Caco-2 (cell line): ENCODE data around the gene PTGFRN. TPM values are rescaled to one million over a fixed set of nuclear protein-coding genes. Genes with fewer than 3 reads are reported as not detected.

Experiments
- BruUV-seq: library from RNA; stranded (reverse); fragments of 400-500 nt; replicated peaks from 2 replicates; lab custom pipeline; 2021; lab: Mats Ljungman, UMichigan
- CTCF ChIA-PET: fragments of 300-600 bp; sonication (Branson Sonifier 250); formaldehyde crosslinking; loops from one replicate; lab custom pipeline; 2022; ENCODE audit warnings: antibody characterized with exemption; lab: Charles Lee
- POLR2A ChIA-PET: fragments of 300-600 bp; sonication (Branson Sonifier 250); formaldehyde crosslinking; loops from one replicate; lab custom pipeline; 2022; ENCODE audit warnings: antibody characterized with exemption; lab: Charles Lee
- DNase-seq, 2 experiments: peaks; one replicate each; pipeline versions ENCODE4 v3.0.0 to v3.0.0-alpha.2; 2020 to 2022
- H3K27me3 ChIP-seq: replicated peaks from 2 replicates; pipeline ENCODE4 v1.6.0; 2011; ENCODE audit warnings: low read length; ENCODE audit not compliant: control insufficient read depth, insufficient read depth
- H3K36me3 ChIP-seq: 2 replicates; pipeline ENCODE4 v1.5.1; 2011; ENCODE audit warnings: low read length; ENCODE audit not compliant: control insufficient read depth, insufficient read depth
- H3K4me1 ChIP-seq: fragments of 250-450 bp; sonication (Bioruptor Pico); 2 replicates; pipeline ENCODE4 v1.5.1; 2020; ENCODE audit warnings: mild to moderate bottlenecking
- H3K4me3 ChIP-seq: 2 replicates; pipeline ENCODE4 v1.5.1; 2011; ENCODE audit warnings: low read depth, mild to moderate bottlenecking, control low read depth, low read length
- H3K9me3 ChIP-seq: fragments of 250-450 bp; sonication (Bioruptor Pico); 2 replicates; pipeline ENCODE4 v1.5.1; 2020; ENCODE audit warnings: mild to moderate bottlenecking, moderate library complexity
- H3K27ac Mint-ChIP-seq: one replicate; pipeline ENCODE4 v1.8.0; 2022; ENCODE audit warnings: mixed read lengths; ENCODE audit not compliant: unreplicated experiment
- H3K27me3 Mint-ChIP-seq: one replicate; pipeline ENCODE4 v1.8.0; 2022; ENCODE audit warnings: mixed read lengths; ENCODE audit not compliant: insufficient read depth, unreplicated experiment
- H3K36me3 Mint-ChIP-seq: one replicate; pipeline ENCODE4 v1.8.0; 2022; ENCODE audit warnings: mild to moderate bottlenecking, mixed read lengths; ENCODE audit not compliant: insufficient read depth, unreplicated experiment
- H3K4me1 Mint-ChIP-seq: one replicate; pipeline ENCODE4 v1.8.0; 2022; ENCODE audit warnings: low read depth, mixed read lengths; ENCODE audit not compliant: unreplicated experiment
- H3K4me3 Mint-ChIP-seq: one replicate; pipeline ENCODE4 v1.8.0; 2022; ENCODE audit warnings: mild to moderate bottlenecking, moderate library complexity, mixed read lengths; ENCODE audit not compliant: unreplicated experiment
- H3K9me3 Mint-ChIP-seq: one replicate; pipeline ENCODE4 v1.8.0; 2022; ENCODE audit warnings: mixed read lengths; ENCODE audit not compliant: unreplicated experiment
- CTCF ChIP-seq, 2 experiments: fragments of 200-600 bp in 1 of 2; IDR thresholded peaks; 1 replicate in 1 of 2; 2 replicates in 1 of 2; pipeline versions ENCODE4 v1.5.1 to v1.8.0; 2011 to 2022; ENCODE audit warnings: antibody characterized with exemption in 1 of 2, control low read depth in 1 of 2, inconsistent platforms in 1 of 2, low read depth in 1 of 2, low read length in 1 of 2, mild to moderate bottlenecking in 1 of 2, moderate library complexity in 1 of 2; ENCODE audit not compliant: insufficient read depth in 1 of 2, severe bottlenecking in 1 of 2, unreplicated experiment in 1 of 2
- intact Hi-C: fragments of 100-400 bp; cut with micrococcal nuclease; formaldehyde crosslinking; loops from one replicate; pipeline ENCODE4 v1.10.0; 2022; ENCODE audit not compliant: unreplicated experiment
- total RNA-seq: library from RNA; stranded (reverse); gene quantifications from 2 replicates; pipeline ENCODE4 v1.2.3, GENCODE V29; 2022

Gene PTGFRN
- total RNA-seq, 1 experiment from 2014 or later = 16.2 TPM

GRCh38 chr1:116887212-116887611 is 22.5 kb upstream of the PTGFRN start:
- no peak overlapping the region for H3K27ac Mint-ChIP-seq
- CTCF ChIA-PET = no interaction called here
- POLR2A ChIA-PET = no interaction called here

GRCh38 chr1:116889380-116889779 is 20.3 kb upstream of the PTGFRN start:
- intact Hi-C loops = no loop called here
- Histone ChIP-seq H3K9me3 (no peaks in the 10 kb centered on the region), H3K4me3 (no peak overlapping the region), H3K4me1 (no peaks in the 10 kb centered on the region), H3K27me3 (no peaks in the 10 kb centered on the region), H3K36me3 (no peaks in the 10 kb centered on the region)
- BruUV-seq = no TSS peak
- ChIA-PET POLR2A (no interaction called here), CTCF (no interaction called here)
- DNase-seq = no peak
- no peak overlapping the region for H3K27ac Mint-ChIP-seq
- H3K9me3 Mint-ChIP-seq = no peaks in the 10 kb centered on the region
- no peak for TF ChIP-seq CTCF (IDR thresholded peaks at IDR 0.05; ENCODE audit: insufficient read depth in 1 of 2, low read depth in 1 of 2, low read length in 1 of 2, severe bottlenecking in 1 of 2, unreplicated experiment in 1 of 2)
- no peaks in the 10 kb centered on the region for H3K27me3 Mint-ChIP-seq
- no peaks in the 10 kb centered on the region for H3K36me3 Mint-ChIP-seq
- H3K4me1 Mint-ChIP-seq = no peaks in the 10 kb centered on the region
- H3K4me3 Mint-ChIP-seq = no peak overlapping the region

More at GRCh38 chr1:116887212-116887611, 22.5 kb upstream of the PTGFRN start:
- intact Hi-C loops = no loop called here
- Mint-ChIP-seq H3K4me1 (no peaks in the 10 kb centered on the region), H3K9me3 (no peaks in the 10 kb centered on the region), H3K27me3 (no peaks in the 10 kb centered on the region), H3K4me3 (no peak overlapping the region), H3K36me3 (no peaks in the 10 kb centered on the region)
- Histone ChIP-seq H3K4me1 (no peaks in the 10 kb centered on the region), H3K4me3 (no peak overlapping the region), H3K36me3 (no peaks in the 10 kb centered on the region), H3K9me3 (no peaks in the 10 kb centered on the region), H3K27me3 (no peaks in the 10 kb centered on the region)
- BruUV-seq = no TSS peak
- no peak for DNase-seq
- TF ChIP-seq CTCF (IDR thresholded peaks at IDR 0.05; ENCODE audit: insufficient read depth in 1 of 2, low read depth in 1 of 2, low read length in 1 of 2, severe bottlenecking in 1 of 2, unreplicated experiment in 1 of 2) = no peak

GRCh38 chr1:116891396-116892079 is 18.2 kb upstream of the PTGFRN start:
- no peak for TF ChIP-seq CTCF (IDR thresholded peaks at IDR 0.05; ENCODE audit: insufficient read depth in 1 of 2, low read depth in 1 of 2, low read length in 1 of 2, severe bottlenecking in 1 of 2, unreplicated experiment in 1 of 2)
- no peaks in the 10 kb centered on the region for H3K4me1 Mint-ChIP-seq
- H3K36me3 Mint-ChIP-seq = no peaks in the 10 kb centered on the region
- H3K27ac Mint-ChIP-seq = no peak overlapping the region
- Histone ChIP-seq H3K4me3 (no peak overlapping the region), H3K27me3 (no peaks in the 10 kb centered on the region), H3K9me3 (no peaks in the 10 kb centered on the region), H3K4me1 (no peaks in the 10 kb centered on the region), H3K36me3 (no peaks in the 10 kb centered on the region)
- intact Hi-C loops = no loop called here
- no peaks in the 10 kb centered on the region for H3K9me3 Mint-ChIP-seq
- H3K4me3 Mint-ChIP-seq = no peak overlapping the region
- H3K27me3 Mint-ChIP-seq = no peaks in the 10 kb centered on the region
- DNase-seq = no peak
- BruUV-seq = no TSS peak
- ChIA-PET POLR2A (no interaction called here), CTCF (no interaction called here)
